ENCODE data around the gene DCTN3. TPM values are rescaled to one million over a fixed set of nuclear protein-coding genes. Genes with fewer than 3 reads are reported as not detected.
A peak's percentile ranks its signal among the peaks of the same experiment; 100 is the strongest.

The DCTN3 gene
- total and polyA plus RNA-seq, 10 of the 15 experiments (the other 5 are each of a cell fraction or from before 2014, with no cell fraction given), result 19.0 to 120 (median 71.8) TPM

- H3K27ac ChIP-seq (ENCODE audit: control insufficient read depth, insufficient read depth), result peak within 1 kb of the TSS; percentile 52
- H4K20me1 ChIP-seq (ENCODE audit: control insufficient read depth, insufficient read depth), result no peaks in the 10 kb centered on the region; the same call in none of the 2 replicates
- peak within 1 kb of the TSS; percentile 98 for H2AFZ ChIP-seq (ENCODE audit: control insufficient read depth, low read depth, low read length)
- intact Hi-C loops (cut with micrococcal nuclease; ENCODE audit: unreplicated experiment), result no loop called here
- peak; percentile 61 for DNase-seq (ENCODE audit: low read depth, low spot score)
- peak within 1 kb of the TSS; percentile 95 for H3K4me2 ChIP-seq (ENCODE audit: control insufficient read depth, insufficient read depth)
- 1% methylated on average over 73 of the region's 74 CpGs for WGBS (ENCODE audit: insufficient coverage, insufficient replicate concordance, low lambda C conversion rate, missing lambda C conversion rate)
- peak; percentile 78 for FAIRE-seq
- H3K79me2 ChIP-seq (ENCODE audit: control insufficient read depth, insufficient read depth, low read length), result peaks cover 15% of the 10 kb centered on the region
- H3K4me1 ChIP-seq (ENCODE audit: control insufficient read depth, insufficient read depth, low read length), result no peaks in the 10 kb centered on the region; the same call in none of the 2 replicates
- H3K4me3 ChIP-seq, result peak within 1 kb of the TSS; percentile 72
- peak; percentile 94 for ATAC-seq
- peaks cover 2 to 6% of the 10 kb centered on the region in 2 experiments; a peak in 3 of 4 replicates for H3K36me3 ChIP-seq (ENCODE audit: control insufficient read depth in 2 of 2, insufficient read depth in 2 of 2, low read length in 1 of 2)
- in situ Hi-C loops (cut with MboI), result no loop called here
- H3K9ac ChIP-seq (ENCODE audit: control insufficient read depth, insufficient read depth, low read length), result peak within 1 kb of the TSS; percentile 79
- SMC1A ChIA-PET (ENCODE audit: uncharacterized antibody, unreplicated experiment), result interaction anchor here (0.6 to 2.3 kb wide), 12 partner anchors 9 to 447 kb away, joined by 3 to 11 read pairs (median 4); partner anchors contain the start of genes DCTN3, GALT and RPP25L
- RAD21 ChIA-PET (ENCODE audit: unreplicated experiment), result interaction anchor here (0.8 to 2.6 kb wide), 7 partner anchors 10 to 66 kb away, joined by 3 to 14 read pairs (median 7); partner anchors contain the start of genes DCTN3 and GALT
- CTCF ChIA-PET, result interaction anchor here (1.0 to 8.3 kb wide), 15 partner anchors 9 to 348 kb away, joined by 3 to 118 read pairs (median 4); partner anchors contain the start of genes CCL27, DCTN3, GALT and RPP25L
- no TSS peak for BruUV-seq (replicated peaks)
- H3K9me3 ChIP-seq (replicated peaks; ENCODE audit: control insufficient read depth, insufficient read depth, low read length), result no peaks in the 10 kb centered on the region
- no peaks in the 10 kb centered on the region for H3K27me3 ChIP-seq (replicated peaks in 1 of 2; ENCODE audit: control insufficient read depth in 2 of 2, insufficient read depth in 2 of 2, low read length in 1 of 2)
- POLR2A ChIA-PET, result interaction anchor here (1.2 to 3.4 kb wide), 6 partner anchors 8 to 25 kb away, joined by 3 to 25 read pairs (median 6); partner anchors contain the start of genes ARID3C, DCTN3, GALT and IL11RA
- TF ChIP-seq CBFB (IDR thresholded peaks at IDR 0.05; ENCODE audit: low read depth) (no peak), DPF2 (IDR thresholded peaks at IDR 0.05) (peak; percentile 70), FOS (IDR thresholded peaks at IDR 0.05; ENCODE audit: borderline replicate concordance, extremely low read depth, insufficient read length) (no peak), NR2F1 (conservative IDR thresholded peaks at IDR 0.05) (0 out of 2 replicates have a peak, but pooled peaks have one; percentile 57), MYC (IDR thresholded peaks at IDR 0.05; ENCODE audit: insufficient read depth, insufficient read length, insufficient replicate concordance, low read length, severe bottlenecking) (no peak), ATF2 (IDR thresholded peaks at IDR 0.05; ENCODE audit: low read length) (no peak), IKZF2 (IDR thresholded peaks at IDR 0.05) (no peak), ZNF207 (IDR thresholded peaks at IDR 0.05; ENCODE audit: borderline replicate concordance) (peak; percentile 80; the same call in 1 of the 2 replicates), ZNF274 (IDR thresholded peaks at IDR 0.05; ENCODE audit: insufficient read depth, insufficient read length) (no peak), SP1 (IDR thresholded peaks at IDR 0.05; ENCODE audit: low read depth, low read length) (peak; percentile 88), CREB1 (IDR thresholded peaks at IDR 0.05; ENCODE audit: low read depth) (no peak), ZBTB11 (CRISPR knock-in tag; IDR thresholded peaks at IDR 0.05) (no peak), RAD51 (IDR thresholded peaks at IDR 0.05) (no peak), ZNF217 (IDR thresholded peaks at IDR 0.05) (0 out of 2 replicates have a peak, but pooled peaks have one; percentile 58), PRDM15 (CRISPR knock-in tag; IDR thresholded peaks at IDR 0.05) (no peak)
Observed at GRCh38 chr9:34637356-34638137, 17.3 kb upstream of the DCTN3 start, which contains the start of gene SIGMAR1. SIGMAR1 (minus strand) TSS chr9:34637787; CDS start chr9:34637697, 90 bp downstream.

Measured in GM12878 (cell line).